Activated CD8-positive, alpha-beta T cell treated with anti-CD3 and anti-CD28 coated beads for 36 hours (primary cell): ENCODE data around the gene ADD3. TPM values are rescaled to one million over a fixed set of nuclear protein-coding genes. Genes with fewer than 3 reads are reported as not detected.

Source experiments
- ATAC-seq: fragments of 200-7000 bp; cut with Tn5 transposase; one replicate; pipeline ENCODE4 v1.10.0; 2021; ENCODE audit warnings: mild to moderate bottlenecking, moderate library complexity
- CTCF ChIA-PET: fragments of 350-600 bp; sonication (Branson Sonifier 250); formaldehyde crosslinking; loops from one replicate; lab custom pipeline; 2021; ENCODE audit warnings: antibody characterized with exemption; lab: Charles Lee
- POLR2A ChIA-PET: fragments of 350-600 bp; sonication (Branson Sonifier 250); formaldehyde crosslinking; loops from one replicate; lab custom pipeline; 2021; ENCODE audit warnings: antibody characterized with exemption; lab: Charles Lee
- DNase-seq: peaks from one replicate; pipeline ENCODE4 v3.0.0-alpha.2; 2020
- H3K27ac Mint-ChIP-seq: one replicate; pipeline ENCODE4 v1.8.0; 2021; ENCODE audit warnings: mild to moderate bottlenecking, mixed read lengths
- H3K27me3 Mint-ChIP-seq: one replicate; pipeline ENCODE4 v1.8.0; 2021; ENCODE audit warnings: mixed read lengths
- H3K36me3 Mint-ChIP-seq: one replicate; pipeline ENCODE4 v1.8.0; 2021; ENCODE audit warnings: low read depth, mixed read lengths
- H3K4me1 Mint-ChIP-seq: one replicate; pipeline ENCODE4 v1.8.0; 2021; ENCODE audit warnings: low read depth, mixed read lengths
- H3K4me3 Mint-ChIP-seq: one replicate; pipeline ENCODE4 v1.8.0; 2021; ENCODE audit warnings: mild to moderate bottlenecking, moderate library complexity, mixed read lengths
- H3K9me3 Mint-ChIP-seq: one replicate; pipeline ENCODE4 v1.8.0; 2021; ENCODE audit warnings: mixed read lengths
- intact Hi-C: fragments of 100-400 bp; cut with micrococcal nuclease; formaldehyde crosslinking; loops from one replicate; pipeline ENCODE4 v1.10.0; 2022
- total RNA-seq, 2 experiments: library from RNA; stranded (reverse); gene quantifications; one replicate each; pipeline ENCODE4 v1.2.3, GENCODE V29; 2021
- TF ChIP-seq, protein P1 (sequence below): fragments of 200-600 bp; IDR thresholded peaks from one replicate; pipeline ENCODE4 v1.8.0; 2022; ENCODE audit warnings: antibody characterized with exemption, mild to moderate bottlenecking

The ADD3 gene
- total RNA-seq, 2 experiments from 2014 or later = 66.8 to 77.0 TPM

DNA sequence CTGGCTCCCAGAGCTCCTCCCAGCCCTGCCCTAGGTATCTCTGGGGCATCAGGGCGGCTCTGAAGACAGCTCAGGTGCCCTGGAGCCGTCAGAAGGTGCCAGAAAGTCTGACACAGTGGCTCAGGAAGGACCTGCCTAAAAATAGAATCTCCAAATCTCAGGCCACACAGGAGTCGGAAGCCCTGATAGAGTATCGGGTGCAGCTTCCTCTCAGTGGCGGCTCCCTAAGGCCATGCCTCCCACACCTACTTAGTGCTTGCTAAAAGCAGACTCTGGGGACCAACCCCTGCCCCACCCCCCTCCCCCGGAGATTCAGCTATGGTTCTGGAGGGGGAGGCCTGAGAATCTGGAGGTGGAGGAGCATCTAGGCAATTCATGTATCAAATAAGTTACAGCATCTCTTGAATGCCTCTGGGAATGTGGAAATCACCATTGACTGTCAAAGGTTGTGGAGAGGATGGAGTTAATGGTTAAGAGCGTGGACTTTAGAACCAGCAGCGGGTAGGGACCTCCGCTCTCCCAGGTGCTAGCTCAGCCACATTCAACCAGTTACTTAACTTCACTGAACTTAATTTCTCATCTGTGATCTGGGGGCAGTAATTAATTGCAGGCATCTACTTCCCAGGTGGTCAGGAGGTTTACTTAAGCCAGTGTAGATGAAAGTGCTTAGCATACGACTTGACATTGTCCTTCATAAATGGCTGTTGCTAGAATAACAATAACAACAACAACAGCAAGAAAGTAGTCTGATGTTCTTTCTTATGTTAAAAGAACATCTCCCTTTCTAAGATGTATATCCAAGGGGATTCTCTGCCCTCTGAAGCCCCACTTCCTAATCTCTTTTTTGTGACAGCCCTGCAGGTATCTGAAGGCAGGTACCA lies 161.1 kb downstream of the ADD3 start:
- POLR2A ChIA-PET = interaction anchor here (0.9 to 1.2 kb wide), 2 partner anchors 10 to 330 kb away, joined by 3 read pairs; no protein-coding TSS in a partner anchor

DNA sequence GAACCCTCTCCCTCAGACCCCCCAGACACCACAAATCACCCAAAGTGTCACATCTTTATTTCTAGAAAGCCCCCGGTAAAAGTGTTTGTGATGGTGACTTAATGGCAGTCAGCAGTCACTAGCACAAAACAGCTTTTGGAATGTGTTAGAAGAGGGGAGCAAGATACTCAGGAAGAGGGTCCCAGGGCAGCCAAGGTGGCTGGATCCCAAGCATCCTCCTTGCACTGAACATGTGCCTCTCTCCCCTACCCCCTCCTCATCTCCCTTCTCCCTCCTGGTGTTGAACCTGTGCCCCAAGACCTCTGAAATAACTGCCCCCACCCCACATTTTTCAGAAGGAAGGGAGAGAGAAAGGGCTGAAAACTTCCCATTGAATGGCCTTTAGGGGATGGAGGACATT lies 161.8 kb downstream of the ADD3 start:
- intact Hi-C loops = no loop called here
- TF ChIP-seq, protein P1, sequence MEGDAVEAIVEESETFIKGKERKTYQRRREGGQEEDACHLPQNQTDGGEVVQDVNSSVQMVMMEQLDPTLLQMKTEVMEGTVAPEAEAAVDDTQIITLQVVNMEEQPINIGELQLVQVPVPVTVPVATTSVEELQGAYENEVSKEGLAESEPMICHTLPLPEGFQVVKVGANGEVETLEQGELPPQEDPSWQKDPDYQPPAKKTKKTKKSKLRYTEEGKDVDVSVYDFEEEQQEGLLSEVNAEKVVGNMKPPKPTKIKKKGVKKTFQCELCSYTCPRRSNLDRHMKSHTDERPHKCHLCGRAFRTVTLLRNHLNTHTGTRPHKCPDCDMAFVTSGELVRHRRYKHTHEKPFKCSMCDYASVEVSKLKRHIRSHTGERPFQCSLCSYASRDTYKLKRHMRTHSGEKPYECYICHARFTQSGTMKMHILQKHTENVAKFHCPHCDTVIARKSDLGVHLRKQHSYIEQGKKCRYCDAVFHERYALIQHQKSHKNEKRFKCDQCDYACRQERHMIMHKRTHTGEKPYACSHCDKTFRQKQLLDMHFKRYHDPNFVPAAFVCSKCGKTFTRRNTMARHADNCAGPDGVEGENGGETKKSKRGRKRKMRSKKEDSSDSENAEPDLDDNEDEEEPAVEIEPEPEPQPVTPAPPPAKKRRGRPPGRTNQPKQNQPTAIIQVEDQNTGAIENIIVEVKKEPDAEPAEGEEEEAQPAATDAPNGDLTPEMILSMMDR = no peak
- ATAC-seq (no peak), DNase-seq (no peak)
- Mint-ChIP-seq H3K4me1 (peaks cover 22% of the 10 kb centered on the region), H3K4me3 (no peak overlapping the region), H3K27ac (no peak overlapping the region), H3K36me3 (no peaks in the 10 kb centered on the region), H3K27me3 (peaks cover 66% of the 10 kb centered on the region), H3K9me3 (no peaks in the 10 kb centered on the region)
- CTCF ChIA-PET = no interaction called here
- POLR2A ChIA-PET = no interaction called here

More for the DNA sequence above, 161.1 kb downstream of the ADD3 start:
- TF ChIP-seq, protein P1 = no peak
- H3K4me1 Mint-ChIP-seq = peaks cover 22% of the 10 kb centered on the region
- peaks cover 70% of the 10 kb centered on the region for H3K27me3 Mint-ChIP-seq
- intact Hi-C loops = no loop called here
- no peak overlapping the region for H3K4me3 Mint-ChIP-seq
- DNase-seq = peak; percentile 42
- no peaks in the 10 kb centered on the region for H3K9me3 Mint-ChIP-seq
- no peaks in the 10 kb centered on the region for H3K36me3 Mint-ChIP-seq
- peak; percentile 67 for ATAC-seq
- H3K27ac Mint-ChIP-seq = no peak overlapping the region
- CTCF ChIA-PET = interaction anchor here (1.3 to 1.5 kb wide), 3 partner anchors 10 to 111 kb away, joined by 3 to 6 read pairs (median 5); no protein-coding TSS in a partner anchor

DNA sequence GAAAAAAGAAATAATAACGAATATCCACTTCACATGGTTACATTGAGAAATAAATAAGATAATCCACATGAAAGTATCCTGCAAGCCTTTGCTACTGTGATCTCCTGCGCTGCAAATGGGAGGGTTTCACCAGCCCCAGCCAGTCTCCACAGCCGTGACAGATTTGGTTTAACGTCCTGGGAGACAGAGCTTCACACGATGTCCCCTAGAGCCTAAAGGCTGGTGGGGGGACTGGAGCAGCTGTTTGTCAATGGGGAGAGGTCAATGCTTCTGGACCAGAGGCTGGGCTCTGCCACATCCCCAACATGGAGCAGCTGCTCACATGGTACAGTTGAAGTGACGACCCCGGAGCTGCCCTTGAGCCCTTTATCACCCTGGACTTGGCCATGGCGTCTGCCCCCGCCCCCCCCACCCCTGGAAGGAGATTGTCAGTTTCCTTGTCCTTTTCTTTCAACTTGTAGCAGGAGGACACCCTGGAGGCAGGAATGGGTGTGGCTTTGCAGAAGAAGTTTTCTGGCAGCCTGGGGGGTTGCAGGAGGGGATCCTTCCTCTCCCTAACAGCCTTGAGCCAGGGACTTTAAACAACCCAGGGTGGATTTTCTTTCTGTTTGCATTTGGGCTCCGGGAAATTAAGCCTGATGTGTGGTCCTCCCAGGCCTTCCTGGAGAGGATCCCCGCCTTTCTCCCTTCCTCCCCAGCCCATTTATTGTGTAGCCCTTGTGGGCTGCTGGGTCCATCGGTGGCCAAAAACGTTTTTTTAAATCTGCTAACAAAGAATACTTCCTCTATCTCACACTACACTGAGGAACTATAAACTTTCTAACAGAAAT lies 162.6 kb downstream of the ADD3 start:
- intact Hi-C loops = no loop called here
- H3K27ac Mint-ChIP-seq = no peak overlapping the region
- DNase-seq (no peak), ATAC-seq (no peak)
- no peaks in the 10 kb centered on the region for H3K9me3 Mint-ChIP-seq
- POLR2A ChIA-PET = interaction anchor here (0.7 kb wide), 1 partner anchor 17 kb away, joined by 3 read pairs; no protein-coding TSS in a partner anchor
- TF ChIP-seq, protein P1 = no peak
- peaks cover 66% of the 10 kb centered on the region for H3K27me3 Mint-ChIP-seq
- no peaks in the 10 kb centered on the region for H3K36me3 Mint-ChIP-seq
- no peak overlapping the region for H3K4me3 Mint-ChIP-seq
- H3K4me1 Mint-ChIP-seq = peaks cover 21% of the 10 kb centered on the region
- CTCF ChIA-PET = no interaction called here

DNA sequence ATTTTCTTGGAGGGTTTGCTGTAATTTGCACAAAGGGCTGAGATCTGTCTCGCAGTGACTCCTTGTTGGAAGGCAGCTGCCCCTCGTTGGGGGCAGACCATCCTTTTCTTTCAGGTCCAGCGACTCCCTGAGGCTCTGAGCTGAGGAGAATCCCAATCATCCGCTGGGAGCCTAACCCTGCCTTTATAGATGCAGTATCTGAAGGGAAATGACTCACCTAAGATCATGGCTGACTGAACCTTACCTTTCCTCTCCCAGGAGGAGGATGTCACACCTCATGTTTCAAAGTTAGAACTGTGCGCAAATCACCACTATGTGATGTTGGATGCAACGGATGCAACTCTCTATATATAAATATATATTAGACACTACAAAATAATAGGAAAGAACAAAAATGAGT lies 163.2 kb downstream of the ADD3 start:
- H3K4me1 Mint-ChIP-seq = peaks cover 15% of the 10 kb centered on the region
- CTCF ChIA-PET = no interaction called here
- no peak for DNase-seq

More for the DNA sequence above, 163.2 kb downstream of the ADD3 start:
- Mint-ChIP-seq H3K27ac (no peak overlapping the region), H3K27me3 (peaks cover 62% of the 10 kb centered on the region), H3K36me3 (no peaks in the 10 kb centered on the region), H3K4me3 (no peak overlapping the region), H3K9me3 (no peaks in the 10 kb centered on the region)
- TF ChIP-seq, protein P1 = no peak
- ATAC-seq = no peak
- POLR2A ChIA-PET = interaction anchor here (0.7 kb wide), 1 partner anchor 18 kb away, joined by 3 read pairs; no protein-coding TSS in a partner anchor
- intact Hi-C loops = no loop called here
